ENCODE results near the gene MDM4.
A peak's percentile ranks its signal among the peaks of the same experiment; 100 is the strongest.
"Not testable (repeated sequence)": the region's sequence is repeated elsewhere in the genome, so short reads cannot be mapped to it uniquely, and the experiment has no call there.

The MDM4 gene

GRCh38 chr1:204516180-204516879 is at the start of gene MDM4:
Gene MDM4 (plus strand): TSS chr1:204516406. CDS start chr1:204525519, 9,113 bp downstream.
- DNase-seq (ENCODE audit: low read depth): peak; percentile 90

GRCh38 chr1:204466416-204467405 is 49.5 kb upstream of the MDM4 start:
- DNase-seq (ENCODE audit: low read depth): no peak

- DNase-seq (ENCODE audit: low read depth): no peak
Observed at GRCh38 chr1:204468206-204468605, 48.0 kb upstream of the MDM4 start.

GRCh38 chr1:204468766-204469302 is 47.4 kb upstream of the MDM4 start:
- DNase-seq (ENCODE audit: low read depth): no peak

GRCh38 chr1:204469304-204469703 is 46.9 kb upstream of the MDM4 start:
- DNase-seq (ENCODE audit: low read depth): no peak

GRCh38 chr1:204471687-204472086 is 44.5 kb upstream of the MDM4 start:
- no peak for DNase-seq (ENCODE audit: low read depth)

- no peak for DNase-seq (ENCODE audit: low read depth)
Observed at GRCh38 chr1:204472660-204473059, 43.5 kb upstream of the MDM4 start.

- no peak for DNase-seq (ENCODE audit: low read depth)
Observed at GRCh38 chr1:204473400-204473965, 42.7 kb upstream of the MDM4 start.

- no peak for DNase-seq (ENCODE audit: low read depth)
Observed at GRCh38 chr1:204475656-204476432, 40.4 kb upstream of the MDM4 start.

GRCh38 chr1:204476563-204476962 is 39.6 kb upstream of the MDM4 start:
- no peak for DNase-seq (ENCODE audit: low read depth)

GRCh38 chr1:204477036-204477740 is 39.0 kb upstream of the MDM4 start:
- no peak for DNase-seq (ENCODE audit: low read depth)

- no peak for DNase-seq (ENCODE audit: low read depth)
Observed at GRCh38 chr1:204478172-204478899, 37.9 kb upstream of the MDM4 start.

GRCh38 chr1:204478921-204479320 is 37.3 kb upstream of the MDM4 start:
- no peak for DNase-seq (ENCODE audit: low read depth)

GRCh38 chr1:204479387-204480136 is 36.6 kb upstream of the MDM4 start:
- DNase-seq (ENCODE audit: low read depth): no peak

GRCh38 chr1:204480515-204480914 is 35.7 kb upstream of the MDM4 start:
- no peak for DNase-seq (ENCODE audit: low read depth)

GRCh38 chr1:204483791-204484190 is 32.4 kb upstream of the MDM4 start:
- DNase-seq (ENCODE audit: low read depth): no peak

- DNase-seq (ENCODE audit: low read depth): not testable (repeated sequence)
Observed at GRCh38 chr1:204486513-204487255, 29.5 kb upstream of the MDM4 start.

GRCh38 chr1:204487256-204487615 is 29.0 kb upstream of the MDM4 start:
- DNase-seq (ENCODE audit: low read depth): no peak

GRCh38 chr1:204491655-204492054 is 24.6 kb upstream of the MDM4 start:
- no peak for DNase-seq (ENCODE audit: low read depth)

Data from activated T-helper 9 cell treated with anti-CD3 and anti-CD28 coated beads, Interleukin-2, amount 50 U/mL, for 16 hours (primary cell).